ENCODE measurements around the gene CTTN. TPM values are rescaled to one million over a fixed set of nuclear protein-coding genes. Genes with fewer than 3 reads are reported as not detected.
A peak's percentile ranks its signal among the peaks of the same experiment; 100 is the strongest.

The CTTN gene
- total and polyA plus RNA-seq, 2 of the 8 experiments (the other 6 are each of a cell fraction or from before 2014, with no cell fraction given): 84.6 to 216 TPM

DNA sequence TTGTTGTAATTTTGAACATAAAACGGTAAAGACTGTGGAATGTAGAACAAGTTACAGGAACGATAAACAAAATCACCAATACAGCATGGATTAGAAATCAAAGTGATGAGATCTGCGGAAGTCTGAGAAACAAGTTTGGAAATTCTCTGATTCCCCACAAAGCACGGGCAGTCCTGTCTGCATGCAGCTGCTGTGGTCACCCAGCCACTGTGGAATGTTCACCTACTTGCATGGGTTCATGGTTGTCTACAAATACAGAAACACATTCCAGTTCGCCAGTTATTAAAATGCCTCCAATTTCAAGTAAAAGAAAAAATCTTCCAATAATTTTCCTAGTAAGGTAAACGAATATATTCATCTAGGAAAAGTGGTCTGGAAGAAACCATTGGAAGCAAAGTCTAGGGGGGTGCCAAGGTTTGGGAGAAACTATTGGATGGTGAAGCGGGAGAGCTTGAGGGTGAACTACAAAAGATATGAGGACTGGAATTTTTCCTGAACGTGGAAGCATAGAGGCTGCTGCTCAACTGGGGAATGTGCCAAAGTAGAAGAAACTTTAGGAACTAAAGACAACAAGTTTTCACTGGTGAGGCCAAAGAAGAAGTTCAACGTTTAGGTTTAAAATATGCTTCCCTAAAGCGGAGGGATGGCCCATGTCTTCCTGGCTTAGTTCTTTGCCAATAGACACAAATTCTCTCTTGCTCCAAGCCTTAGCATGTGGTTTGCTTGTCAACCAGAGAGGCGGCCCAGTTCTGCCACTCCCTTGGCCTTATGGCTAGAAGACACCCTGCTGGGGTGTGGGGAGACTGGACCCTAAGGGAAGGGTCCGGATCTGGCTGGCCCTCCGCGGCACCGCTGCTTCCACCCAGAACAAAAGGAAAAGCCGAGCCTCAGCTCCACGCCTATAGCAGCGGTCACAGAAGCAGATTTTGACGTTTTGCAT is 70.2 kb downstream of the CTTN start:
- ChIA-PET CTCF (ENCODE audit: partially characterized antibody) (interaction anchor here (0.6 to 8.2 kb wide), 46 partner anchors 8 to 951 kb away, joined by 3 to 90 read pairs (median 5); no protein-coding TSS in a partner anchor), POLR2A (ENCODE audit: partially characterized antibody) (no interaction called here)
- no peak overlapping the region for H4K91ac ChIP-seq (replicated peaks; ENCODE audit: insufficient read length, low read length)
- H3K23me2 ChIP-seq (ENCODE audit: low read depth, low read length): no peaks in the 10 kb centered on the region; the same call in 1 of the 2 replicates
- H3K4me3 ChIP-seq (ENCODE audit: extremely low read depth in 1 of 4, insufficient read depth in 2 of 4, low read depth in 3 of 4, low read length in 4 of 4): no peak overlapping the region
- peaks cover 0 to 2% of the 10 kb centered on the region in 2 experiments for H4K20me1 ChIP-seq (replicated peaks in 1 of 2; ENCODE audit: control insufficient read depth in 1 of 2, insufficient read depth in 2 of 2, low read length in 2 of 2)
- H2BK120ac ChIP-seq (replicated peaks; ENCODE audit: low read depth, low read length): no peak overlapping the region
- no peaks in the 10 kb centered on the region for H3K27me3 ChIP-seq (replicated peaks in 1 of 4; ENCODE audit: control insufficient read depth in 3 of 4, extremely low read depth in 1 of 4, insufficient read depth in 3 of 4, low read length in 3 of 4)
- H3K18ac ChIP-seq (ENCODE audit: extremely low read depth, low read length): no peak overlapping the region
- H3K9ac ChIP-seq (replicated peaks in 1 of 4; ENCODE audit: extremely low read depth in 1 of 4, low read depth in 3 of 4, low read length in 3 of 4): no peak overlapping the region
- no peak overlapping the region for H4K8ac ChIP-seq (ENCODE audit: extremely low read depth, insufficient read depth, low read length)
- no peaks in the 10 kb centered on the region; a peak in 1 of 4 replicates for H3K9me3 ChIP-seq (ENCODE audit: insufficient read depth in 2 of 2, low read depth in 1 of 2, low read length in 1 of 2)
- WGBS, 2 experiments (ENCODE audit: extremely low coverage in 1 of 2, insufficient coverage in 1 of 2, insufficient read length in 1 of 2, insufficient replicate concordance in 2 of 2, low coverage in 1 of 2, low lambda C conversion rate in 2 of 2, missing lambda C conversion rate in 1 of 2): 85% methylated on average over 19 of the region's 19 CpGs; no CpG with 5 or more reads in 1 of the 2 experiments
- no peak overlapping the region for H3K14ac ChIP-seq (ENCODE audit: insufficient read length)
- FAIRE-seq (peak; percentile 13), DNase-seq (ENCODE audit: low read depth in 1 of 2, low spot score in 2 of 2) (no peak)
- H2BK12ac ChIP-seq (ENCODE audit: low read depth, low read length): peak overlapping the region; percentile 77; the same call in 1 of the 2 replicates
- no peak overlapping the region for H2AFZ ChIP-seq (ENCODE audit: low read length)
- H3K4me2 ChIP-seq (ENCODE audit: insufficient read depth in 1 of 2, low read depth in 2 of 2, low read length in 2 of 2): no peak overlapping the region
- H3K36me3 ChIP-seq (ENCODE audit: control insufficient read depth in 2 of 4, insufficient read depth in 4 of 4, low read length in 3 of 4): no peaks in the 10 kb centered on the region
- no peak overlapping the region for H2BK20ac ChIP-seq (ENCODE audit: low read length)
- no peaks in the 10 kb centered on the region for H3K79me1 ChIP-seq (ENCODE audit: low read depth, low read length)
- H3K56ac ChIP-seq (replicated peaks; ENCODE audit: insufficient read length, low read depth, low read length): no peak overlapping the region
- no peak overlapping the region for H4K5ac ChIP-seq (ENCODE audit: insufficient read length, low read depth, low read length)
- TF ChIP-seq NRF1 (IDR thresholded peaks at IDR 0.05; ENCODE audit: low read depth, low read length) (no peak), CHD1 (IDR thresholded peaks at IDR 0.05; ENCODE audit: low read depth, low read length) (peak; percentile 77), EP300 (IDR thresholded peaks at IDR 0.05; ENCODE audit: borderline replicate concordance in 1 of 2, low read depth in 2 of 2, low read length in 2 of 2) (peak in 1 of 2 experiments; percentile 87; a peak in 2 of 3 replicates), FOSL1 (IDR thresholded peaks at IDR 0.05; ENCODE audit: insufficient read depth, low read depth, low read length) (no peak), JUND (IDR thresholded peaks at IDR 0.05; ENCODE audit: low read length) (peak; percentile 70)
- no peak overlapping the region; the same call in 1 of the 2 replicates for H2BK5ac ChIP-seq (ENCODE audit: low read depth, low read length)
- H3K4ac ChIP-seq (replicated peaks; ENCODE audit: insufficient read length, low read depth, low read length): no peak overlapping the region
- no peak overlapping the region for H2AK5ac ChIP-seq (ENCODE audit: low read depth, low read length)
- H3K27ac ChIP-seq (ENCODE audit: low read depth, low read length): no peak overlapping the region
- no peaks in the 10 kb centered on the region for H3K79me2 ChIP-seq (ENCODE audit: control insufficient read depth in 1 of 2, insufficient read depth in 2 of 2, low read length in 2 of 2)
- no peak overlapping the region for H3K23ac ChIP-seq (ENCODE audit: insufficient read length)
- H2BK15ac ChIP-seq (ENCODE audit: low read length): no peak overlapping the region
- peaks cover 0 to 4% (median under 1%) of the 10 kb centered on the region in 4 experiments; a peak in 3 of 7 replicates for H3K4me1 ChIP-seq (replicated peaks in 1 of 4; ENCODE audit: control insufficient read depth in 3 of 4, insufficient read depth in 4 of 4, low read length in 3 of 4)

Data from H1 (cell line).